Esophagus squamous epithelium (tissue), 4 donors: ENCODE data around the gene ODAD3.

Experiments used
- CTCF ChIP-seq, 6 experiments: fragments of 450-650 bp in 4 of 6; fragments of 200-600 bp in 2 of 6; sonication (generic) in 2 of 6; IDR thresholded peaks; one replicate each; pipeline ENCODE4 v1.5.1; 2016 to 2019; ENCODE audit warnings: antibody characterized with exemption in 6 of 6, mild to moderate bottlenecking in 4 of 6, moderate library complexity in 4 of 6
- POLR2A ChIP-seq, 4 donors: fragments of 450-650 bp; IDR thresholded peaks; one replicate each; pipeline ENCODE4 v1.6.1; 2017; ENCODE audit warnings: antibody characterized with exemption in 4 of 4, mild to moderate bottlenecking in 4 of 4, moderate library complexity in 3 of 4

GRCh38 chr19:11452620-11453310, 17.8 kb upstream of the ODAD3 start:
- TF ChIP-seq CTCF (IDR thresholded peaks at IDR 0.05) (no peak), POLR2A (IDR thresholded peaks at IDR 0.05) (no peak)
